HEK293 (cell line): Measurements from ENCODE around the gene MZT2A.
"Not testable (repeated sequence)": the region's sequence is repeated elsewhere in the genome, so short reads cannot be mapped to it uniquely, and the experiment has no call there.

Source experiments
- CTCF ChIA-PET: fragments of 350-600 bp; formaldehyde crosslinking; extraction: SDS; loops from one replicate; lab custom pipeline; 2021; ENCODE audit warnings: antibody characterized with exemption; lab: Yijun Ruan, JAX
- POLR2A ChIA-PET: fragments of 300-600 bp; formaldehyde crosslinking; extraction: SDS; loops from one replicate; lab custom pipeline; 2020; ENCODE audit warnings: antibody characterized with exemption, inconsistent platforms; lab: Yijun Ruan, JAX
- H3K27ac ChIP-seq: fragments of 200-500 bp; sonication (Bioruptor generic); 2 replicates; pipeline ENCODE4 v1.5.1; 2014; ENCODE audit warnings: low read depth, low read length, control low read depth, inconsistent platforms; ENCODE audit errors: extremely low read depth
- H3K36me3 ChIP-seq, 2 experiments: fragments of 200-500 bp in 1 of 2; sonication (Bioruptor generic) in 1 of 2; 1 replicate in 1 of 2; 2 replicates in 1 of 2; pipeline ENCODE4 v1.5.1; 2014 to 2017; ENCODE audit warnings: inconsistent platforms in 2 of 2, low read length in 2 of 2; ENCODE audit not compliant: control insufficient read depth in 2 of 2, insufficient read depth in 1 of 2
- H3K4me1 ChIP-seq: fragments of 200-500 bp; sonication (Bioruptor generic); 2 replicates; pipeline ENCODE4 v1.5.1; 2014; ENCODE audit warnings: mild to moderate bottlenecking, low read length, inconsistent platforms; ENCODE audit not compliant: control insufficient read depth, insufficient read depth
- H3K4me3 ChIP-seq: 2 replicates; pipeline ENCODE4 v1.5.1; 2011; ENCODE audit warnings: low read depth, mild to moderate bottlenecking, control low read depth, low read length, moderate library complexity
- H3K9me3 ChIP-seq: fragments of 200-500 bp; sonication (Bioruptor generic); 2 replicates; pipeline ENCODE4 v1.5.1; 2014; ENCODE audit warnings: low read depth, low read length, inconsistent platforms; ENCODE audit not compliant: control insufficient read depth, insufficient read depth
- GLIS2 ChIP-seq: fragments of 450-650 bp; formaldehyde crosslinking; IDR thresholded peaks from 2 replicates; pipeline ENCODE4 v1.5.1; 2016; ENCODE audit warnings: missing biosample characterization, missing genetic modification characterization
- ZNF391 ChIP-seq: fragments of 450-650 bp; formaldehyde crosslinking; IDR thresholded peaks from 2 replicates; pipeline ENCODE4 v1.5.1; 2016; ENCODE audit warnings: low read depth, missing biosample characterization, missing genetic modification characterization, borderline replicate concordance

Gene MZT2A

DNA sequence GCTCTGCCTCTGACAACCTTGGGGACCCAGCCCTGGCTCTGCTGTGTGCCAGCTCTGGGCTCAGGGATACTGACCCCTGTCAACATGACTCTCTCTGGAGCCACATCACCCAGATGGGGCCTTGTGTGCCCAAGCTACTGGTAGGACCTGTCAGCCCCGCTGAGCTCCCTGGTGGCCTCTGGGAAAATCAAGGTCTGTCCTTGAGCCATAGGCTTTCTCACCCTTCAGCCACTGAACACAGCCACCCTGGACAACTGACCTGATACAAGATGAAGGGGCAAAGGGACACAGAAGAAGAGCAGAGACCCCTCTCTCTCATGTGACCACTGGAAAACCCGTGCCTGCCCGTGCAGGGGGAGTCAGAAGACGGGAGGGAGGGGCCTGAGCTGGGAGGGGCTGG, 43.3 kb upstream of the MZT2A start (continued):
- TF ChIP-seq ZNF391, result no peak

DNA sequence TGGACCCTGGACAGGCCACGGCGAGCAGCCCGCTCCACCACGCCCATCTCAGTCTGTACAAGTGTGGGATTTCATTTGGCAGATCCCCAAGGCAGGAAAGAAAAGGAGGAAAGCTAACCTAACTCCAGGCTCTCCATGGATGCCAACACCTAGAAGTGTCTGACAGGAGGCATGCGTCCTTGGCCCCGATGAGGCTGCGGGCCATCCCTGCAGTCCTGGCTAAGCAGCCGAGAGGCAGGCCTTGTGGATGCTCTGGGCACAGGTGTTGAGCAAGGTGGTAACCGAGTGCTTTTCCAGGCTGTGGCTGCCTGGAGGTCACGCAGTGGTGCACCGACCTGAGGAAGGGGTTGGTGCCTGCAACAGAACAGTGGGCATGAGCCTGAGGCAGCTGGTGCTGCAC, 42.8 kb upstream of the MZT2A start:
- POLR2A ChIA-PET, H3K4me1 ChIP-seq, H3K9me3 ChIP-seq, CTCF ChIA-PET, H3K27ac ChIP-seq, H3K4me3 ChIP-seq, H3K36me3 ChIP-seq: not testable (repeated sequence)

DNA sequence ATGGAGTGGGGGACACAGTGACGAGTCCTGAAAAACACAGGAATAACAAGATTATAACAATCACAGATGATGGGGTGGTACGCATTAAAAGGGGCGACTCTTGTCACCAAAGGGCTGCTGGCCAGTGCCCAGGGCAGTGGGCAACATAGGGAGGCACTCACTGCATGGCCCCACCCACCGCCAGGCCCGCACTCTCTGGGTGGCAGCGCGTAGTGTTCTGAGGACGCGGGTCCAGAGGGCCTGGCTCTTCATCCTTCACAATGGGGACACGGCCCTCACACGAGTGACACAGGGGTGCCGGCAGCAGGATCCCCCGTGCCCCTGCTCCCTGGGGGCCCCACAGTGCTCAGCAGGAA, 42.1 kb upstream of the MZT2A start:
- H3K4me3 ChIP-seq, CTCF ChIA-PET, H3K9me3 ChIP-seq, H3K4me1 ChIP-seq, POLR2A ChIA-PET, H3K36me3 ChIP-seq, H3K27ac ChIP-seq: not testable (repeated sequence)

DNA sequence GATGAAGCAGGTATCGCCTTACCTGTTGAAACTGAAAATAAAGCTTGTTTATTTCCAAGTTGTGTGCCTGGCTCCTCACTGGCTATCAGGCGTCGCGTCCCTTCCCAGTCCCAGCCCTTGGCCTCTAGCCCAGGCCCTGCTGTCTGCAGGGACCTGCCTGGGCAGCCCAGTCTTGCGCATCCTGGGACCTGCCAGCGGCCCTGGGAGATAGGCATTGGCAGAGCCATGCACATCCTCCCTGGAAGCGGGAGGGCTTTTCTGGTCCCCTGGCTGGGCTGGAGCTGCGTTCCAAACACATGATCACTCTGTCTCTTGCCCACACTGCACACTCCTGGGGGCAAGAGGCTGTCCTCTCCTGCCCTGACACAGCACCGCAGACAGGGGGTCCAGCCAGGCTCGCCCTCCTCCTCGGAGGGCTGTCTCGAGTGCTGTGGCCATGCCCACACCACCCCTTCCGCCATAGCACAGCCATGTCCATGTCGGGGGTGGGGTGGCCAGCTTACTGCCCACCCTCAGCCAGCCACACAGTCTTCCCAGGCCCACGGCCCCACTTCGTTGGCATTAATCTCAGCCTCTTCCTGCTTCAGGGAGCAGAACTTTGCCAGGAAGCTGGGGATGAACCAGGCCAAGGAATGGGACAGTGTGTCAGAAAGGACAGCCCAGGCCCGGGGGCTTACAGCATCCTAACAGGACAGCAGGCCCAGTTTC, 41.6 kb upstream of the MZT2A start:
- H3K9me3 ChIP-seq, H3K27ac ChIP-seq, POLR2A ChIA-PET, H3K4me3 ChIP-seq, H3K36me3 ChIP-seq, H3K4me1 ChIP-seq, CTCF ChIA-PET: not testable (repeated sequence)

DNA sequence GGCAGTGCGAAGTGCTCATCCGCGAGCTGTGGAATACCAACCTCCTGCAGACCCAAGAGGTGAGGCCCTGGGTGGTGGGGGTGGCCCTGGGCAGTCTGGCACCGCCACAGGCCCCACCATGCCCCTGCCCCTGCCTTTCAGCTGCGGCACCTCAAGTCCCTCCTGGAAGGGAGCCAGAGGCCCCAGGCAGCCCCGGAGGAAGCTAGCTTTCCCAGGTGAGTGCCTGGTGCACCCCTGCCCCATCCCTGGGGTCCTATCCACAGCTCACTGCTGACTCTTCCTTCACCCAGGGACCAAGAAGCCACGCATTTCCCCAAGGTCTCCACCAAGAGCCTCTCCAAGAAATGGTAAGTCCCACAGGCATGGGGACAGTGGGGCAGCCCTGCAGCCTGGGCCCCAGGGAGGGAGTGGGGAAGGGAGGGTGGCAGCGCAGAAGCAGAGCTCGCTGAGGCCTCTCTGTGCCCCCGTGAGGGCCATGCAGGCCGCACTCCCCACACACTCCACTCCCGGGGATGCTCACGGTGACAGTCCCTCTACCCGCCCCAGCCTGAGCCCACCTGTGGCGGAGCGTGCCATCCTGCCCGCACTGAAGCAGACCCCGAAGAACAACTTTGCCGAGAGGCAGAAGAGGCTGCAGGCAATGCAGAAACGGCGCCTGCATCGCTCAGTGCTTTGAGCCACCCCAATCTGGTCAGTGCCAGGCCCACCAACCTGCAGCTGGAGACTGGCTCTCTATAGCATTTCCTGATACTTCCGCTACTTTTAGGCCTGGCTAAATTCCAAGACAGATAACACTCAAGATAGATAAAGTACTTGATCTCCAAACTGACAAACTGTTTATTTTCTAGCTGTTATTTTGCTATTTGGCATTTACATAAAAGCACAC, 40.8 kb upstream of the MZT2A start:
- H3K27ac ChIP-seq, H3K4me3 ChIP-seq, H3K36me3 ChIP-seq, H3K4me1 ChIP-seq, H3K9me3 ChIP-seq, POLR2A ChIA-PET, CTCF ChIA-PET: not testable (repeated sequence)

DNA sequence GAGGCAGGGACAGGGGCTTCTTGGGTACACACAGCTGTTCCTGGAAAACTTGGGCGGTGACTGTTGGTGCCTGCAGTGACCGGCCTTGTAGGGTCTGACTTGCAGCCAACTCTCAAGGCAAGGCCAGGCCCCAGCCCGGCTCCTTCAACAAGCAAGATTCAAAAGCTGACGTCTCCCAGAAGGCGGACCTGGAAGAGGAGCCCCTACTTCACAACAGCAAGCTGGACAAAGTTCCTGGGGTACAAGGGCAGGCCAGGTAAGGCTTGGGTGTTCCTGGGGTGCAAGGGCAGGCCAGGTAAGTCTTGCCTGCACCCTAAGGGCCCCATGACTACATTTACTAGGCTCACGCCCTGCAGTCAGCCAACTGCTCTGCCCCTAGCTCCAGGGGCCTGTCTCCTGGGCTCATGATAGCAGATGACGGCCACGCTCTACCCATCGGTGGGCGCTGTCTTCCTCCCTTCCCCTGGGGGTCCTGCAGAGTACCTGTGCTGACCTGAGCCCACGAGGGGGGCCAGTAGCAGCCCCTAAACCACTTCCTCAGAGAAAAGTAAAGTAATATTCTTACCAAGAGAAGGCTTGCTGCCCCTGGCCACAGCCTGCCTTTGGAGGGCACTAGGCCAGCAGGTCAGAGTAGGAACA, 39.5 kb upstream of the MZT2A start:
- CTCF ChIA-PET, H3K4me1 ChIP-seq, H3K36me3 ChIP-seq, H3K4me3 ChIP-seq, H3K9me3 ChIP-seq, H3K27ac ChIP-seq, POLR2A ChIA-PET: not testable (repeated sequence)

DNA sequence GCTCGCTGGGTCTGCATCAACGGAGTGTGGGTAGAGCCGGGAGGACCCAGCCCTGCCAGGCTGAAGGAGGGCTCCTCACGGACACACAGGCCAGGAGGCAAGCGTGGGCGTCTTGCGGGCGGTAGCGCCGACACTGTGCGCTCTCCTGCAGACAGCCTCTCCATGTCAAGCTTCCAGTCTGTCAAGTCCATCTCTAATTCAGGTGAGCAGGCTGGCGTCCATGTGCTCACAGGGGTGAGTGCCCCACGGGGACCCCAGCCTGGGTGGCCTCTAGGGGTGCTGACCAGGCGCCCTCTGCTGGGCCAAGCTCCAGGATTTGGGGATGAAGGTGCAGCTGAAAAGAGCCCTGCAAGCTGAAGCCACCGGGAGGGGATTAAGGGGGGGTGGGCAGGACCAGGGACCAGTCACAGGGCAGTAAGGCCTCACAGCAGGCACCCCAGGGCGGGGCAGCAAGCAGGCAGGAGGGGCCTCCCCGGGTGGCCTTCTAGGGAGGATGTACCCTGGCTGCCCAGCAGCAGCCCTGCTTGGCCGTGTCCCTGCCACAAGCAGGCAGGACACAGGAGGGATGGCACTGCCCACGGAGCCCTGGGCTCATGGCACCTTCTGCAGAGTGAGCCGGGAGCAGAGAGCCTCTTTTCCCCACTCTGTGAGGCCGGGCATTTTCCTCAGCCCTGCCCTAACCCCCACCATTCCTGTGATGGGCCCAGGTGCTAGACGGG, 38.6 kb upstream of the MZT2A start:
- H3K4me1 ChIP-seq, H3K36me3 ChIP-seq, H3K27ac ChIP-seq, POLR2A ChIA-PET, CTCF ChIA-PET, H3K9me3 ChIP-seq, H3K4me3 ChIP-seq: not testable (repeated sequence)
- TF ChIP-seq GLIS2, result 0 out of 2 replicates have a peak, but pooled peaks have one; percentile 12

DNA sequence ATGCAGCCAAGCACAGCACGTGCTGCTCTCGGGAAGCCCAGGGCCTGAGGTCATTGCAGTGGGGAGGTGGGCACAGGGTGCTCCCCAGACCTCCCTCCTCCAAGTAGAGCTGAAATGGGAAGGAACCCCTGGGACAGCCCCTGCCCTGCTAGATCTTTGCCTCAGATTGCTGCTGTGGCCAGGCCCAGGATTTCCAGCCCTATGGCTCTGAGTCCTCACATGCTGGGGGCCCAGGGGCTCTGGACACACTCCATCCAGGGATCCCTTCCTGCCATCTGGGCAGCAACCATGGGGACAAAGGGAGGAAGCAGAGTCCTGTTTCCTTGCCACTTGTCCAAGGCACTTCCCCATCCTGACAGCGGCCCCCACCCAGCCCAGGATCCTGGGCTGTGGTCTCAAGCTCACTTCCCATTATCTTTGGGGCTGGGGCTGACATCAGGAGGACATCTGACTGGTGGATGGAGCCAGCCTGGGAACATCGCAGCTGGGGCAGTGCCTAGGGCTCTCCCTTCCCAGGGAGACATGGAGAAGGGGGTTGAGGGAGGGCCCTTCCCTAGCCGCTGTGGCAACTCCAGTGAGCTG, 37.8 kb upstream of the MZT2A start:
- H3K36me3 ChIP-seq, CTCF ChIA-PET, H3K4me1 ChIP-seq, H3K27ac ChIP-seq, H3K9me3 ChIP-seq, H3K4me3 ChIP-seq, POLR2A ChIA-PET: not testable (repeated sequence)

DNA sequence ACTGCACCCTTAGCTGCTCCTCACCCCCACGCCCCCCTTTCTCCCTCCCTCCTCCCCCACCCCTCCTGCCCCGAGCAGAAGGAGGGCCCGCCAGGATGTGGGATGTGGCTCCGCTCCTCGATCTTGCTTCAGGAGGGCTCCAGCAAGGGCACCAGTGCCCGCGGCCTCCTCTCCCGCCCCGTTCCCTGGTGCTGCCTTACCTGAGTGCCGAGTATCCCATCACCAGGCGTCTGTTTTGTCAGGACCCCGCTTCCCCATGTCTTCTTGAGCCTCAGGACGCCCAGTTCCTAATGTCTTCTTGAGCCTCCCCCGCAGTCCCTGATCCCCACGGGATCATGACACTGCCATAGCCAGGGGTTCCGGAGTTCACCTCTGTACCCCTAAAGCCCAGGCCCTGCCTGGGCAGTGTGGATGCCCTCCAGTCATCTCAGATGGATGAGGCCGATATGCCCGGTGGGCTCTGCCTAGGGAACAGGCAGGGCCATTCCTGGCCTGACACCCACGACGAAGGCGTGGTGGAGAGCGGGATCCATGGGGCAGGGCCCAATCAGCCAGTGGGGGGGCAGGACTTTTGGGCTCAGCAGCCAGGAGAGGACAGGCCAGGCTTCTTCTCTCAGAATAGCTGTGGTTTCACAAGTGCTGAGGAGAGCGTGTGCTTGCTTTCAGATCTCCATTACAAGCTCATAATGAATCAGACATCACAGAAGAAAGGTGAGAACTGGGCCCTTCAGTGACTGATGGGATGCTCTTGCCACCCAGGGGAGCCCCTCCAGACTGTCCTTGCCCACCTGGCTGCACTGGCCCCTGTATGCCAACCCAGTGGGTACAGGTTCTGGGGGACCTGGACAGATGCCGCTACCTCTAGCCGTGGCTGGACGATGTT, 37.0 kb upstream of the MZT2A start:
- H3K4me1 ChIP-seq, H3K4me3 ChIP-seq, H3K36me3 ChIP-seq, CTCF ChIA-PET, POLR2A ChIA-PET, H3K27ac ChIP-seq, H3K9me3 ChIP-seq: not testable (repeated sequence)
